NCI-H1930 (cell line): ENCODE results near the gene CDC42BPB.
"Not testable (repeated sequence)": the region's sequence is repeated elsewhere in the genome, so short reads cannot be mapped to it uniquely, and the experiment has no call there.

Source experiments
- DNase-seq, 2 experiments: peaks; one replicate each; lab custom pipeline; 2025; lab: John Stamatoyannopoulos, UW

CDC42BPB gene

GRCh38 chr14:102928412-102929240, 128.7 kb downstream of the CDC42BPB start:
- DNase-seq = peak; percentile 55 to 69

- DNase-seq = no peak
Observed at GRCh38 chr14:102927878-102928411, 129.4 kb downstream of the CDC42BPB start.

- DNase-seq = no peak
Observed at GRCh38 chr14:102927346-102927877, 129.9 kb downstream of the CDC42BPB start.

- not testable (repeated sequence) for DNase-seq
Observed at GRCh38 chr14:102926840-102927239, 130.5 kb downstream of the CDC42BPB start.

GRCh38 chr14:102926104-102926503, 131.2 kb downstream of the CDC42BPB start:
- no peak for DNase-seq

- no peak for DNase-seq
Observed at GRCh38 chr14:102925646-102926045, 131.7 kb downstream of the CDC42BPB start.

- no peak for DNase-seq
Observed at GRCh38 chr14:102924632-102925588, 132.4 kb downstream of the CDC42BPB start.

GRCh38 chr14:102923925-102924486, 133.3 kb downstream of the CDC42BPB start:
- no peak for DNase-seq

GRCh38 chr14:102923201-102923924, 134.0 kb downstream of the CDC42BPB start:
- DNase-seq = no peak

- DNase-seq = no peak
Observed at GRCh38 chr14:102922490-102923200, 134.7 kb downstream of the CDC42BPB start, which contains the start of gene AMN. TSS of gene AMN (plus strand) at chr14:102922663. CDS start at chr14:102922689, 26 bp downstream.

- no peak for DNase-seq
Observed at GRCh38 chr14:102920998-102921304, 136.4 kb downstream of the CDC42BPB start.

GRCh38 chr14:102920273-102920997, 136.9 kb downstream of the CDC42BPB start:
- no peak for DNase-seq

GRCh38 chr14:102918438-102918837, 138.9 kb downstream of the CDC42BPB start:
- no peak for DNase-seq

- DNase-seq = peak in 1 of 2 experiments; percentile 43
Observed at GRCh38 chr14:102917469-102918211, 139.7 kb downstream of the CDC42BPB start.

- no peak for DNase-seq
Observed at GRCh38 chr14:102917056-102917385, 140.3 kb downstream of the CDC42BPB start.

- DNase-seq = no peak
Observed at GRCh38 chr14:102916347-102917055, 140.8 kb downstream of the CDC42BPB start.

GRCh38 chr14:102915292-102916110, 141.8 kb downstream of the CDC42BPB start:
- no peak for DNase-seq
